ENCODE data around the gene RUNX1.

The RUNX1 gene

DNA sequence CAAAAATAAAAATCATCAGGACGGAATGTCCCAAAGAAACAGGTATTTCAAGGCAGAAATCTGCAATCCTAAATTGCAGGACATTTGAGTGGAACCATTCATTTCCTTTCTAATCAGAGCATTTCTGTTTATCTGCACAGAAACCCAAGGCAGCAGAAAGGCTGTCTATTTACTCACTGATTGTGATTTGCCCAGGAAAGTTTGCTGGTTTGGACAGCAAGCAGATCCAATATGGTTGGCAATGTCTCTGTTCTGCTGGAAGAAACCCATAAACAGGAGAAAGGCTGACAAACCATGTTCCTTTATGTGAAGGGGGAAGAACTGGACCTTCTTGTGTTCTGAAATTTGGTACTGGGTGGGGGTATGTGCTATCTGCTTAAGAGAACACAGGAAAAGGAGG, 260.2 kb downstream of the RUNX1 start:
- H3K36me3 ChIP-seq (ENCODE audit: control insufficient read depth in 5 of 5, insufficient read depth in 5 of 5, low read length in 5 of 5) = peaks cover 7 to 24% (median 14%) of the 10 kb centered on the region in 5 donors
- H3K9ac ChIP-seq (ENCODE audit: low read length in 5 of 5) = no peak overlapping the region

DNA sequence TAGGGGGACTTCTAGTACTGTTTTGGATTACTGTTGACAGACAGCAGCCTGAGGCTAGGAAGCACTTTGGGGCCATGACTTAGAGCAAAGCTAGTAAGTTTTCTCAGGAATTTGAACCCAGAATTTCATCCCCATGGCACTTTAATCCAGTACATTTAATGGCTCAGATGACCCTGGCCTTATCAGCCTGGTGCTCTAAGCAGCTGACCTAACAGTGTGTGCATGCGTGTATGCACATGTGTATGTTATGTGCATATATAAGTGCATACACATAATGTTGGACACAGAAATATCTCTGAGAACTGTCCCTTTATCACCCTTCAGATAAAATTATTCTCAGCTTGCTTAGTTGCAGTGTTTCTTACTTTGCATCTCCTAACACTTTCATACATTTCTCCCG, 265.3 kb downstream of the RUNX1 start:
- no peaks in the 10 kb centered on the region for H3K4me1 ChIP-seq (ENCODE audit: control insufficient read depth in 5 of 5, insufficient read depth in 5 of 5, low read length in 5 of 5)
- H3K36me3 ChIP-seq (ENCODE audit: control insufficient read depth in 5 of 5, insufficient read depth in 5 of 5, low read length in 5 of 5) = peaks cover 0 to 5% (median 0%) of the 10 kb centered on the region in 5 donors
- no peaks in the 10 kb centered on the region for H3K9me3 ChIP-seq (ENCODE audit: control insufficient read depth in 5 of 5, low read length in 5 of 5)
- H3K9ac ChIP-seq (ENCODE audit: low read length in 5 of 5) = no peak overlapping the region
- peaks cover 0 to 3% (median 0%) of the 10 kb centered on the region in 5 donors for H3K27me3 ChIP-seq (ENCODE audit: control insufficient read depth in 5 of 5, insufficient read depth in 4 of 5, low read length in 5 of 5)
- no peak overlapping the region for H3K27ac ChIP-seq (ENCODE audit: low read depth, low read length)
- H3K4me3 ChIP-seq (ENCODE audit: low read depth in 1 of 5, low read length in 5 of 5) = no peak overlapping the region

More for the DNA sequence above, 260.2 kb downstream of the RUNX1 start:
- Histone ChIP-seq H3K27me3 (ENCODE audit: control insufficient read depth in 5 of 5, insufficient read depth in 4 of 5, low read length in 5 of 5) (no peaks in the 10 kb centered on the region), H3K9me3 (ENCODE audit: control insufficient read depth in 5 of 5, low read length in 5 of 5) (no peaks in the 10 kb centered on the region), H3K4me3 (ENCODE audit: low read depth in 1 of 5, low read length in 5 of 5) (no peak overlapping the region), H3K4me1 (ENCODE audit: control insufficient read depth in 5 of 5, insufficient read depth in 5 of 5, low read length in 5 of 5) (no peaks in the 10 kb centered on the region), H3K27ac (ENCODE audit: low read depth, low read length) (no peak overlapping the region)

GRCh38 chr21:34782506-34783360, 266.4 kb downstream of the RUNX1 start:
- H3K27ac ChIP-seq (ENCODE audit: low read depth, low read length) = no peak overlapping the region
- peaks cover 0 to 3% (median 0%) of the 10 kb centered on the region in 5 donors for H3K27me3 ChIP-seq (ENCODE audit: control insufficient read depth in 5 of 5, insufficient read depth in 4 of 5, low read length in 5 of 5)
- H3K36me3 ChIP-seq (ENCODE audit: control insufficient read depth in 5 of 5, insufficient read depth in 5 of 5, low read length in 5 of 5) = peaks cover 0 to 3% (median 0%) of the 10 kb centered on the region in 5 donors
- no peaks in the 10 kb centered on the region for H3K4me1 ChIP-seq (ENCODE audit: control insufficient read depth in 5 of 5, insufficient read depth in 5 of 5, low read length in 5 of 5)
- H3K4me3 ChIP-seq (ENCODE audit: low read depth in 1 of 5, low read length in 5 of 5) = no peak overlapping the region
- no peak overlapping the region for H3K9ac ChIP-seq (ENCODE audit: low read length in 5 of 5)
- H3K9me3 ChIP-seq (ENCODE audit: control insufficient read depth in 5 of 5, low read length in 5 of 5) = no peaks in the 10 kb centered on the region

DNA sequence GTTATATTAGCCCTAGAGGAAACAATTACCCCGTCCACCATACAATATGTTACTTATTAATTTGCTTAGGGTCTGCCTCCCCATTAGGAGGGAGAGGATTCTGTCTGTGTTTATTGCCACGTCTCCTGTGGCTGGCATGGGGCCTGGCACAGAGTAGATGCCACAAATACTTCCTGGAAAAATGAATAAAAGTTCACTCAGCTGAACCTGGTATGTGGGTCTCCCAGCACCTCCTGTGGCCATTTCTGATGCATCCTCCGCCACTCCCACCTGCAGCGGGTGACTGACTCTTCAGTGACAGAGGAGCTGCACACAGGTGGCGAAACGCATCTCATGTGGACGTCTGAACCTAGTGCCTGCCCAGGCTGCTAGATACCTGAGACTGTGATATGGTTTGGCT, 267.6 kb downstream of the RUNX1 start:
- Histone ChIP-seq H3K27me3 (ENCODE audit: control insufficient read depth in 5 of 5, insufficient read depth in 4 of 5, low read length in 5 of 5) (peaks cover 0 to 3% (median 0%) of the 10 kb centered on the region in 5 donors), H3K36me3 (ENCODE audit: control insufficient read depth in 5 of 5, insufficient read depth in 5 of 5, low read length in 5 of 5) (no peaks in the 10 kb centered on the region), H3K4me3 (ENCODE audit: low read depth in 1 of 5, low read length in 5 of 5) (no peak overlapping the region), H3K27ac (ENCODE audit: low read depth, low read length) (no peak overlapping the region), H3K4me1 (ENCODE audit: control insufficient read depth in 5 of 5, insufficient read depth in 5 of 5, low read length in 5 of 5) (no peaks in the 10 kb centered on the region), H3K9me3 (ENCODE audit: control insufficient read depth in 5 of 5, low read length in 5 of 5) (no peaks in the 10 kb centered on the region), H3K9ac (ENCODE audit: low read length in 5 of 5) (no peak overlapping the region)

- Histone ChIP-seq H3K36me3 (ENCODE audit: control insufficient read depth in 5 of 5, insufficient read depth in 5 of 5, low read length in 5 of 5) (no peaks in the 10 kb centered on the region), H3K4me3 (ENCODE audit: low read depth in 1 of 5, low read length in 5 of 5) (no peak overlapping the region), H3K27ac (ENCODE audit: low read depth, low read length) (no peak overlapping the region), H3K27me3 (ENCODE audit: control insufficient read depth in 5 of 5, insufficient read depth in 4 of 5, low read length in 5 of 5) (peaks cover 0 to 3% (median 0%) of the 10 kb centered on the region in 5 donors), H3K4me1 (ENCODE audit: control insufficient read depth in 5 of 5, insufficient read depth in 5 of 5, low read length in 5 of 5) (no peaks in the 10 kb centered on the region), H3K9ac (ENCODE audit: low read length in 5 of 5) (no peak overlapping the region), H3K9me3 (ENCODE audit: control insufficient read depth in 5 of 5, low read length in 5 of 5) (no peaks in the 10 kb centered on the region)
Measured at GRCh38 chr21:34779860-34780259, 269.2 kb downstream of the RUNX1 start.

GRCh38 chr21:34775793-34776192, 273.3 kb downstream of the RUNX1 start:
- no peaks in the 10 kb centered on the region for H3K4me1 ChIP-seq (ENCODE audit: control insufficient read depth in 5 of 5, insufficient read depth in 5 of 5, low read length in 5 of 5)
- H3K9me3 ChIP-seq (ENCODE audit: control insufficient read depth in 5 of 5, low read length in 5 of 5) = no peaks in the 10 kb centered on the region
- H3K36me3 ChIP-seq (ENCODE audit: control insufficient read depth in 5 of 5, insufficient read depth in 5 of 5, low read length in 5 of 5) = no peaks in the 10 kb centered on the region
- peaks cover 0 to 3% (median 0%) of the 10 kb centered on the region in 5 donors for H3K27me3 ChIP-seq (ENCODE audit: control insufficient read depth in 5 of 5, insufficient read depth in 4 of 5, low read length in 5 of 5)
- no peak overlapping the region for H3K4me3 ChIP-seq (ENCODE audit: low read depth in 1 of 5, low read length in 5 of 5)
- H3K27ac ChIP-seq (ENCODE audit: low read depth, low read length) = no peak overlapping the region
- no peak overlapping the region for H3K9ac ChIP-seq (ENCODE audit: low read length in 5 of 5)

DNA sequence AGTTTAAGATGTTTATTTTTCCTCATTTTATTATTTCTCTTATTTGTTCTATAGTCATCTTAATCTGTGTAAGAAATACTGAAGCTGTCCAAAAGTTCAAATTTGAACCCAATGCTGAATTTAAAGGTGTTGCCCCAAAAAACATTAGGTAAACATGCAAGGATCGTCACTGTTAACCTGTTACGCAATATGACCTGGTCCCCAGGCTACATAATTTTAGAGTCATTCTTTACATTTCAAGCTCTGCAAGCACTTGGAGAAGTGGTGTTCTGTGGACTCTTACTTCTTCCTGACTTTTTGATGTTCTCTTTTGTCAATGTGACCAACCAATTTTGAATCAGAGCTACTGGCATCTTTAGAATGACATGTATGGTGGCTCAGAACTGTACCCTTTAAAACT, 274.4 kb downstream of the RUNX1 start:
- no peak overlapping the region for H3K4me3 ChIP-seq (ENCODE audit: low read depth in 1 of 5, low read length in 5 of 5)
- H3K36me3 ChIP-seq (ENCODE audit: control insufficient read depth in 5 of 5, insufficient read depth in 5 of 5, low read length in 5 of 5) = no peaks in the 10 kb centered on the region
- H3K9ac ChIP-seq (ENCODE audit: low read length in 5 of 5) = no peak overlapping the region
- no peaks in the 10 kb centered on the region for H3K27me3 ChIP-seq (ENCODE audit: control insufficient read depth in 5 of 5, insufficient read depth in 4 of 5, low read length in 5 of 5)
- H3K27ac ChIP-seq (ENCODE audit: low read depth, low read length) = no peak overlapping the region
- H3K4me1 ChIP-seq (ENCODE audit: control insufficient read depth in 5 of 5, insufficient read depth in 5 of 5, low read length in 5 of 5) = no peaks in the 10 kb centered on the region
- no peaks in the 10 kb centered on the region for H3K9me3 ChIP-seq (ENCODE audit: control insufficient read depth in 5 of 5, low read length in 5 of 5)

- Histone ChIP-seq H3K4me1 (ENCODE audit: control insufficient read depth in 5 of 5, insufficient read depth in 5 of 5, low read length in 5 of 5) (no peaks in the 10 kb centered on the region), H3K9me3 (ENCODE audit: control insufficient read depth in 5 of 5, low read length in 5 of 5) (no peaks in the 10 kb centered on the region), H3K4me3 (ENCODE audit: low read depth in 1 of 5, low read length in 5 of 5) (no peak overlapping the region), H3K9ac (ENCODE audit: low read length in 5 of 5) (no peak overlapping the region), H3K27ac (ENCODE audit: low read depth, low read length) (no peak overlapping the region), H3K27me3 (ENCODE audit: control insufficient read depth in 5 of 5, insufficient read depth in 4 of 5, low read length in 5 of 5) (no peaks in the 10 kb centered on the region), H3K36me3 (ENCODE audit: control insufficient read depth in 5 of 5, insufficient read depth in 5 of 5, low read length in 5 of 5) (no peaks in the 10 kb centered on the region)
Measured at GRCh38 chr21:34771512-34772028, 277.5 kb downstream of the RUNX1 start.

DNA sequence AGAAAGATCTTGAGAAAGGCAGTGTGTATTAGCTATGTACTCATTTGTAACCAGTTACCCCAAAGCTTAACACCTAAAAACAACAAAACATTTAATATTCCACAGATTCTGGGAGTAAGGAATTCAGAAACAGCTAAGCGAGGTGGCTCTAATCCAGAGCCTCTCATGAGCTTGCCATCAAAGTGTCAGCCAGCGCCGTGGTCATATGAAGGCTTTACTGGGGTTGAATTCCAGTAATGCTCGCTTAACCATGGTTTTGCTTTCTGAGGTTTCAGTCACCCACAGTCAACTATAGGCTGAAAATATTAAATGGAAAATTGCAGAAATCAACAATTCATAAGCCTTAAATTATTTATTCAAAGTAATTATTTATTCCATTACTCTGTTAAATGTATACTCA, 278.5 kb downstream of the RUNX1 start:
- H3K9me3 ChIP-seq (ENCODE audit: control insufficient read depth in 5 of 5, low read length in 5 of 5) = no peaks in the 10 kb centered on the region
- H3K4me3 ChIP-seq (ENCODE audit: low read depth in 1 of 5, low read length in 5 of 5) = no peak overlapping the region
- H3K27me3 ChIP-seq (ENCODE audit: control insufficient read depth in 5 of 5, insufficient read depth in 4 of 5, low read length in 5 of 5) = no peaks in the 10 kb centered on the region
- H3K9ac ChIP-seq (ENCODE audit: low read length in 5 of 5) = no peak overlapping the region
- H3K27ac ChIP-seq (ENCODE audit: low read depth, low read length) = no peak overlapping the region
- no peaks in the 10 kb centered on the region for H3K36me3 ChIP-seq (ENCODE audit: control insufficient read depth in 5 of 5, insufficient read depth in 5 of 5, low read length in 5 of 5)
- H3K4me1 ChIP-seq (ENCODE audit: control insufficient read depth in 5 of 5, insufficient read depth in 5 of 5, low read length in 5 of 5) = no peaks in the 10 kb centered on the region

DNA sequence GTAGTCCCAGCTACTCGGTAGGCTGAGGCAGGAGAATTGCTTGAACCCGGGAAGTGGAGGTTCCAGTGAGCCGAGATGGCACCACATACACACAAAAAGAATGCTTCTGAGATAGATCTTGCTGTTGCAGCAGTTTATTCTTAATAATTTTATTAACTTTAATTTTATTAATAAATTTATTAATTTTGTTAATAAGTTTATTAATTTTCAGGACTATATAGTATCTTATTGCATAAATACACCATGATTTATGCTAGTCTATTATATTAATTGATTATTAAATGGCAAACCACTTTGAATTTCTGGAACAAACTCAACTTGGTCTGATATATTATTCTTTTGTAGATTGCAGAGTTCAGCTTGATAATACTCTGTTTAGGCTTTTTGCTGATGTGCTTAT, 280.8 kb downstream of the RUNX1 start:
- H3K27me3 ChIP-seq (ENCODE audit: control insufficient read depth in 5 of 5, insufficient read depth in 4 of 5, low read length in 5 of 5) = no peaks in the 10 kb centered on the region
- H3K36me3 ChIP-seq (ENCODE audit: control insufficient read depth in 5 of 5, insufficient read depth in 5 of 5, low read length in 5 of 5) = no peaks in the 10 kb centered on the region
- H3K9me3 ChIP-seq (ENCODE audit: control insufficient read depth in 5 of 5, low read length in 5 of 5) = peaks cover 0 to 6% (median 2%) of the 10 kb centered on the region in 5 donors
- H3K27ac ChIP-seq (ENCODE audit: low read depth, low read length) = no peak overlapping the region
- H3K4me1 ChIP-seq (ENCODE audit: control insufficient read depth in 5 of 5, insufficient read depth in 5 of 5, low read length in 5 of 5) = no peaks in the 10 kb centered on the region
- H3K9ac ChIP-seq (ENCODE audit: low read length in 5 of 5) = no peak overlapping the region
- no peak overlapping the region for H3K4me3 ChIP-seq (ENCODE audit: low read depth in 1 of 5, low read length in 5 of 5)

All from subcutaneous abdominal adipose tissue (tissue), 5 donors.